Activated CD4-positive, alpha-beta memory T cell treated with anti-CD3 and anti-CD28 coated beads for 36 hours (primary cell): ENCODE data around the gene FOXN4. TPM values are rescaled to one million over a fixed set of nuclear protein-coding genes. Genes with fewer than 3 reads are reported as not detected.
A peak's percentile ranks its signal among the peaks of the same experiment; 100 is the strongest.

Experiments
- CTCF ChIA-PET: fragments of 350-600 bp; sonication (Branson Sonifier 250); formaldehyde crosslinking; loops from one replicate; lab custom pipeline; 2021; ENCODE audit warnings: antibody characterized with exemption, inconsistent platforms; lab: Charles Lee
- POLR2A ChIA-PET: fragments of 350-600 bp; sonication (Branson Sonifier 250); formaldehyde crosslinking; loops from one replicate; lab custom pipeline; 2021; ENCODE audit warnings: antibody characterized with exemption; lab: Charles Lee
- DNase-seq: peaks from one replicate; pipeline ENCODE4 v3.0.0-alpha.2; 2020
- H3K27ac Mint-ChIP-seq: one replicate; pipeline ENCODE4 v1.8.0; 2021; ENCODE audit warnings: mixed read lengths
- H3K27me3 Mint-ChIP-seq: one replicate; pipeline ENCODE4 v1.8.0; 2021; ENCODE audit warnings: mixed read lengths
- H3K36me3 Mint-ChIP-seq: one replicate; pipeline ENCODE4 v1.8.0; 2021; ENCODE audit warnings: mixed read lengths
- H3K4me1 Mint-ChIP-seq: one replicate; pipeline ENCODE4 v1.8.0; 2021; ENCODE audit warnings: low read depth, mixed read lengths
- H3K4me3 Mint-ChIP-seq: one replicate; pipeline ENCODE4 v1.8.0; 2021; ENCODE audit warnings: mild to moderate bottlenecking, mixed read lengths
- H3K9me3 Mint-ChIP-seq: one replicate; pipeline ENCODE4 v1.8.0; 2021; ENCODE audit warnings: mixed read lengths
- intact Hi-C: fragments of 100-400 bp; cut with micrococcal nuclease; formaldehyde crosslinking; loops from one replicate; pipeline ENCODE4 v1.15.1; 2023
- total RNA-seq, 2 experiments: library from RNA; stranded (reverse); gene quantifications; one replicate each; pipeline ENCODE4 v1.2.3, GENCODE V29; 2021

Gene FOXN4
- total RNA-seq, 2 experiments from 2014 or later = not detected

DNA sequence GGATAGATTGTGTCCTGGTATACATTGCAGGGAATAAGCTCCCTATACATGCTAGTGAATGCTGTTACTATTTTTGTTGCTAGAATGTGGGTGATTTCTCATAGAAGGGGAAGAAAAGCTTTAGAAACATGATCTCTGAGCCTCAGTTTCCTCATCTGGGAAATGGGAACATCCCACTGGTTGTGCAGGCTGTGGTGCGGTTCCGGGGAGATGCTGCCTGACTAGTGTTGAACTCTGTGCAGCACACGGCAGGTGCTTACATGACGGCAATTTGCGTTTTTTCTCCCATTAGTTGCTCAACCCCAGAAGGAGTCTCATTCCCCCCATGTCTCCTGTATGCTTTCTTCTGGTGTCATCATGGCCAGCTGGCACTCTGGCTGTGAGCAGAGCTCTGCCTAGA lies 32.9 kb downstream of the FOXN4 start:
- peaks cover 2% of the 10 kb centered on the region for H3K27me3 Mint-ChIP-seq
- POLR2A ChIA-PET = no interaction called here
- H3K4me1 Mint-ChIP-seq = no peaks in the 10 kb centered on the region
- H3K9me3 Mint-ChIP-seq = no peaks in the 10 kb centered on the region
- CTCF ChIA-PET = no interaction called here
- no peak overlapping the region for H3K4me3 Mint-ChIP-seq
- H3K36me3 Mint-ChIP-seq = no peaks in the 10 kb centered on the region
- intact Hi-C loops = no loop called here
- no peak overlapping the region for H3K27ac Mint-ChIP-seq
- no peak for DNase-seq

DNA sequence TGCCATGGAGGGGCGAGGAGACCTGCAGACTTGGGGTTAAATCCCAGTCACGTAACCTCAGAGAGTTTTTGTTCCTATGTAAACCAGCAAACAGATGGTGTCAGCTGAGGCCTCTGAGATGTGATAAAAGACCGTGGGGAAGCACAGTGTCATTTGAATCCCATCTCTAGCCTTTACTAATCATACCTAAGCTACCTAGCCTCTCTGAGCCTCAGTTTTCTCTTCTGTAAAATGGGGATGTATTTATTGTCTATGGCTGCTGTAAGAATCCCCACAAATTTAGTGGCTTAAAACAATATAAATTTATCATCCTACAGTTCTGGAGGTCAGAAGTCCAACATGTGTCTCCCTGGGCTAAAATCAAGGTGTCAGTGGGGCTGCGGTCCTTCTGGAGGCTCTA lies 33.9 kb downstream of the FOXN4 start:
- intact Hi-C loops = no loop called here
- ChIA-PET CTCF (no interaction called here), POLR2A (no interaction called here)
- Mint-ChIP-seq H3K27ac (no peak overlapping the region), H3K36me3 (no peaks in the 10 kb centered on the region), H3K9me3 (peaks cover 4% of the 10 kb centered on the region), H3K4me1 (no peaks in the 10 kb centered on the region), H3K4me3 (no peak overlapping the region), H3K27me3 (peaks cover 2% of the 10 kb centered on the region)
- DNase-seq = no peak

DNA sequence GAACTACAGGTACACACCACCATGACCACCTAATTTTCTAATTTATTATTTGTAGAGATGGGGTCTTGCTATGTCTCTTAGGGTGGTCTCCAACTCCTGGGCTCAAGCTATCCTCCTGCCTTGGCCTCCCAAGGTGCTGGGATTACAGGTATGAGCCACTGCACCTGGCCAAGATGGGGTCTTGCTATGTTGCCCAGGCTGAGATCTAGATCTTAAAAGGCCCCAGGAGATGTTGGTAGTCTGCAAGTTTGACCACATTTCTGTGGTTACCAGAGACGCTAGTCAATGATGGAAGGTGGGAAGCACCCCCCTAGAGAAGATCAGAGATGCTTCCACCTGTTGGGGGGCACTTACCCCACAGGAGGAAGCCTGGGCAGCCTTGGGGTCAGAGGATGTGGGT lies 34.7 kb downstream of the FOXN4 start:
- H3K9me3 Mint-ChIP-seq = peaks cover 6% of the 10 kb centered on the region
- H3K4me3 Mint-ChIP-seq = no peak overlapping the region
- CTCF ChIA-PET = no interaction called here

DNA sequence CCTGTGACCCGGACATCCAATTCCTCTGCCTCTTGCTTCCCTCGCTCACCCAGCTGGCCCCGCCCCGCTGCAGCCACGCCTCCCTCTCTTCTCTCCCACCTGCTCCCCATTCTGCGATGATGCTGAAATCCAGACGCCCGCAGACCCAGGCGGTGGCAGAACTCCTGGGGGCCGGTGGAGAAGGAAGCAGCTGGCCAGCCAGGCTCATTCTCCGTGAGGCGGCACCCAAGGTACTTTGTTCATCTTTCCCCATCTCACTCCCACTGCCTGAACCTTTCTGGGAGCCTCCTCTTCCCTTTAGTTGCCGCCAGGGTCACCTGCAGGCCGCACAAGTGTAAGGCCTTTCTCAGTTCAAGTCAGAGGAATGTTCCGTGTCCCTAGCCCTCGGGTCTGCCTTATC lies 35.7 kb downstream of the FOXN4 start:
- H3K27ac Mint-ChIP-seq = no peak overlapping the region
- ChIA-PET POLR2A (no interaction called here), CTCF (no interaction called here)
- intact Hi-C loops = no loop called here
- no peaks in the 10 kb centered on the region for H3K36me3 Mint-ChIP-seq
- H3K27me3 Mint-ChIP-seq = peaks cover 2% of the 10 kb centered on the region
- no peak overlapping the region for H3K4me3 Mint-ChIP-seq
- H3K9me3 Mint-ChIP-seq = peaks cover 6% of the 10 kb centered on the region
- H3K4me1 Mint-ChIP-seq = no peaks in the 10 kb centered on the region
- no peak for DNase-seq

More for the DNA sequence above, 34.7 kb downstream of the FOXN4 start:
- Mint-ChIP-seq H3K27me3 (peaks cover 2% of the 10 kb centered on the region), H3K4me1 (no peaks in the 10 kb centered on the region), H3K27ac (no peak overlapping the region), H3K36me3 (no peaks in the 10 kb centered on the region)
- POLR2A ChIA-PET = no interaction called here
- intact Hi-C loops = no loop called here
- no peak for DNase-seq

DNA sequence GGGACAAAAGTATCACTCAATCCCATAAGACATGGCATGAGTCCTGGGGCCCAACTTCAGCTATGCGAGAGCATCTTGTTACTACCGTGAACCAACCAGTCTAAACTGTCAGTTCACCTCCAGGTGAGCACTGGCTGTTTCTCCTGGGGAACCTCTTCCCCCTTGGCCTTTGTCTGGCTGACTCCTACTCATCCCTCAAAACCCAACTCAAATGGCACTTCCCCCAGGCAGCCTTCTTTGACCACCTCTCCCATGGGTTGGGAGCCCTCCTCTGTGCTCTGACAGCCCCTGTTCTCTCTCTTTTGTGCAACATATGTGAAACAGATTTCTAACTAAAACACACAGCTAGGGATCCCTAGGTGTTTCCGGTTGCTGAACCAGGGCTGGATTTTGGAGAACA lies 37.7 kb downstream of the FOXN4 start:
- H3K4me3 Mint-ChIP-seq = no peak overlapping the region
- DNase-seq = no peak
- H3K36me3 Mint-ChIP-seq = peaks cover 3% of the 10 kb centered on the region
- CTCF ChIA-PET = no interaction called here
- POLR2A ChIA-PET = no interaction called here
- H3K4me1 Mint-ChIP-seq = no peaks in the 10 kb centered on the region
- intact Hi-C loops = no loop called here
- no peaks in the 10 kb centered on the region for H3K27me3 Mint-ChIP-seq
- H3K27ac Mint-ChIP-seq = no peak overlapping the region
- H3K9me3 Mint-ChIP-seq = peaks cover 6% of the 10 kb centered on the region

DNA sequence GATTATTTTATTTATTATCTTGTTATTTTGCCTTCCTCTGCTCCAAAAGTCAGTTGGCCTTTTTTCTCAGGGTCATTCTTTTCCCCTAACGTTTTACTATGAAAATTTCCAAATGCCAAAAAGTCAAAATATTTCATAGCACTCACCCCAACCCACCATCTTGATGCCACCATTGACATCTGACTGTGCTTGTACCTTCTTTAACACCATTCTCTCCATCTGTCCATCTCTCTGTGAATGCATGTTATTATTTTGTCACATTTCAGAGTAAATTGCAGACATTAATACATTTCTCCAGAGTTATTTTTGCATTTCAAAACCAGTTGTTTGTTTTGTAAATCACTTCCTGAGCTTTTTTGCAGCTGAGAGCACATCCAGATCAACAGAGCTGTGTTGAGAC lies 38.6 kb downstream of the FOXN4 start:
- Mint-ChIP-seq H3K27me3 (no peaks in the 10 kb centered on the region), H3K4me1 (no peaks in the 10 kb centered on the region), H3K4me3 (no peak overlapping the region), H3K9me3 (peaks cover 6% of the 10 kb centered on the region), H3K27ac (no peak overlapping the region), H3K36me3 (peaks cover 3% of the 10 kb centered on the region)
- intact Hi-C loops = no loop called here
- DNase-seq = no peak
- ChIA-PET POLR2A (no interaction called here), CTCF (no interaction called here)

DNA sequence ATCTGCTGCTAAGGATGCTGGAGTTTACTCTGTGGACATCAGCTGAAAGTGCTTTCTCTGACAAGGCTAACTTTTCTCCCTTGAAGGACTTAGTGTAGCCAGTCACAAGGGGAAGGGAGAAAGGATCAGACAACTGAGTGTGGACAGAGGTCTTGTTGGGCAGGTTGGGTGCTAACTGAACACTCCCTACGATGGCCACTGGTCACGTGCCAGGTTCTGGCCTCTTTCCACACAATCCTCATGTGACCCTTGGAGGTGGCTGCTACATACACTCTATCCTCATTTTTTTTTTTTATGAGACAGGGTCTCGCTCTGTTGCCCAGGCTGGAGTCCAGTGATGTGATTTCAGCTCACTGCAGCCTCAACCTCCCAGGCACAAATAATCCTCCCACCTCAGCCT lies 39.7 kb downstream of the FOXN4 start:
- Mint-ChIP-seq H3K36me3 (peaks cover 3% of the 10 kb centered on the region), H3K4me3 (no peak overlapping the region), H3K9me3 (peaks cover 6% of the 10 kb centered on the region), H3K27me3 (no peaks in the 10 kb centered on the region), H3K27ac (no peak overlapping the region), H3K4me1 (no peaks in the 10 kb centered on the region)
- intact Hi-C loops = no loop called here
- ChIA-PET POLR2A (no interaction called here), CTCF (no interaction called here)
- no peak for DNase-seq

DNA sequence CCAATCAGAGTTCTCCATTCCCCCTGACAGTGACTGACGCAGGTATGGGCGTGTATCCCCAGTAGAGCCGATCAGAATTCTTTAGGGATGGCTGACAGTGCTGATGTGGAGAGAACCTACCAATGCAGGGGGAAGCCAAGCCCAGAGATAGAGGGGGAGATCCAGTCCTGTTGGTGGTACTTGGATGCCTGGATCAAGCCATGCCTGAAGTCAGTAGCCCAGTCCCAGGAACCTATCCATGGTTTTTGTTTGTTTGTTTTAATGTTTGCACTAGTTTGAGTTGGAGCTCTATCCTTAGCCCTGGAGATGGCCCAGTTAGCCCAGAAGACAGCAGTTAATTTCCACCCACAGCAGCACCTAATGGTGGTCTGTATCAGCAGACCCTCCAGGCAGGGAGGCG lies 40.2 kb downstream of the FOXN4 start:
- no peaks in the 10 kb centered on the region for H3K4me1 Mint-ChIP-seq
- DNase-seq = no peak
- H3K27me3 Mint-ChIP-seq = no peaks in the 10 kb centered on the region
- H3K36me3 Mint-ChIP-seq = peaks cover 3% of the 10 kb centered on the region
- intact Hi-C loops = no loop called here
- peaks cover 6% of the 10 kb centered on the region for H3K9me3 Mint-ChIP-seq
- no peak overlapping the region for H3K4me3 Mint-ChIP-seq
- no peak overlapping the region for H3K27ac Mint-ChIP-seq
- POLR2A ChIA-PET = no interaction called here
- CTCF ChIA-PET = no interaction called here

DNA sequence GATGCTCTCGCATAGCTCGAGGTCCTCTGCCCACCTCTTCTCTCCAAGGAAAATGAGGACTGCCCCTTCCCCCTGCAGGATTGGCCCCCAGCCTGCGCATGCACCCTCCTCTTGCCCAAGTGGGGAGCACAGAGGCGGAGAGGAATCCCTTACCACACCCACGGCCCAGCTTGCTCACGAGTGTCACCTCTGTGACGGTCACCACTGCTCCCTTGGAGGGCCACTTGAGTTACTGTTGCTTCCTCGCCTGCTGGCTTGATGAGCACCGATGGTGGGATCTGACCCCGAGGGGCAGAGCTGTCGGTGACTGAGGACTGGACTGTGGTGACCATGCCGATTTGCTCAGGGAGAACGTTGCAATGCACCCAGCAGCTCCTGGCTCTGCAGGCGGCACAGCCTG lies 41.7 kb downstream of the FOXN4 start:
- H3K27ac Mint-ChIP-seq = no peak overlapping the region
- peaks cover 6% of the 10 kb centered on the region for H3K9me3 Mint-ChIP-seq
- no peak overlapping the region for H3K4me3 Mint-ChIP-seq
- intact Hi-C loops = no loop called here
- POLR2A ChIA-PET = no interaction called here
- CTCF ChIA-PET = interaction anchor here (4.0 kb wide), 1 partner anchor 125 kb away, joined by 31 read pairs; no protein-coding TSS in a partner anchor
- no peak for DNase-seq
- H3K4me1 Mint-ChIP-seq = no peaks in the 10 kb centered on the region
- no peaks in the 10 kb centered on the region for H3K27me3 Mint-ChIP-seq
- peaks cover 3% of the 10 kb centered on the region for H3K36me3 Mint-ChIP-seq

DNA sequence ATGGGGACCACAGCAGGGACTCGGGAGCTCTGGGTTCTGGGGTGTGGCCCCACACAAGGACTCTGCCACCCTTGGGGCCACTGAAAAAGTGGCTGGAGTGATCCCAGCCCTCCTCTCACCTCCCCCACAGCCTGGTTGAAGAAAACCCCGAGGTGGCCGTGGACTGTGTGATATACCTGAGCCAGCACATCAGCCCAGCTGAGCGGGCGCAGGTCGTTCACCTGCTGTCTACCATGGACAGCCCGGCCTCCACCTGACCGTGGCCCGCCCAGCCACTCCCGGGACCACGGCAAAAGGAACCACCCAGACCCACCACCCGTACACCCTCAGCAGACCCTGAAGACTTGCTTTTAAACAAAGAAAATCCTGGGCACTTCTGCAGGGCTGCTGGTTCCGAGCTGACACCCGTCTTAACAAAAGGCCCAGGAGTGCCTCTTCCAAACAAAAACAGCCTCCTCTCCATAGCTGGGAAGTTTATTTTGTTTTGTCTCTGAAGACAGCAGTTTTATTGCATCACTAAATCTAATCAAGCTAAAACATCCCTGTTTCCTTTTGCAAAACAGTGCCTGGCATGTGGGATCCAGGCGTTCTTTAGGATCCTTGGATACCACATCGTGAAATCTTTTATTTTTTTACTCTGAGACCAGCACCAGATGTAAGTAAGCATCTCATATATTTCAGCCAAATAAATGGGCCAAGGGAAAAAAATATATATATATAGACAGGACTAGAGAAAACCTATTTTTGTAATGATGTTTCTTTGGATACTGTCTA lies 42.8 kb downstream of the FOXN4 start:
- Mint-ChIP-seq H3K4me1 (no peaks in the 10 kb centered on the region), H3K9me3 (peaks cover 6% of the 10 kb centered on the region), H3K27ac (no peak overlapping the region), H3K4me3 (no peak overlapping the region), H3K36me3 (peaks cover 3% of the 10 kb centered on the region), H3K27me3 (no peaks in the 10 kb centered on the region)
- intact Hi-C loops = no loop called here
- DNase-seq = no peak
- CTCF ChIA-PET = interaction anchor here (1.1 to 4.0 kb wide), 2 partner anchors 118 to 126 kb away, joined by 3 to 31 read pairs; no protein-coding TSS in a partner anchor
- POLR2A ChIA-PET = no interaction called here

DNA sequence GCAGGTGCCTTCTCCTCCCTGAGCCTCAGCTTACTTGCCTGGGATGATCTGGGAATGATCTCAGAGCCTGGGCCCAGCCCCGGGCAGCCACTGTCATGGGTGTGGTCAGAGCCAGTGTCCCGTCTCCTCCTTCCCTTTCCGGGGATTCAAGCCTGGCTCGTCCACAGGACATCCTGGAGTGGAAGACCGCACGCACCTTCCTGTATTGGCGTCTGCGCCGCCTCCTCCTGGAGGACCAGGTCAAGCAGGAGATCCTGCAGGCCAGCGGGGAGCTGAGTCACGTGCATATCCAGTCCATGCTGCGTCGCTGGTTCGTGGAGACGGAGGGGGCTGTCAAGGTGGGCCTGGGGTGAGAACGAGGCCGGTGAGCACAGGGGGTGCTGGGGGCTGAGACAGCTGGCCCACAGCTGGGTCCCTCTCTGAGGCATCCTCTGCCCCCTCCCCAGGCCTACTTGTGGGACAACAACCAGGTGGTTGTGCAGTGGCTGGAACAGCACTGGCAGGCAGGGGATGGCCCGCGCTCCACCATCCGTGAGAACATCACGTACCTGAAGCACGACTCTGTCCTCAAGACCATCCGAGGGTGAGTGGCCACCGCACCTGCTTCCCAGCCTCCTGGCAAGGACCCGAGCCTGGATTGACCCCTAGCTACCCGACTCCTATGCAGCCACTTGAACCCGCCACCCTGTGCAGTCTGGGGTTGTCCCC lies 44.0 kb downstream of the FOXN4 start:
- Mint-ChIP-seq H3K27me3 (no peaks in the 10 kb centered on the region), H3K4me3 (no peak overlapping the region), H3K9me3 (peaks cover 2% of the 10 kb centered on the region), H3K4me1 (no peaks in the 10 kb centered on the region), H3K36me3 (peaks cover 4% of the 10 kb centered on the region), H3K27ac (no peak overlapping the region)
- no peak for DNase-seq
- CTCF ChIA-PET = interaction anchor here (1.2 to 4.5 kb wide), 5 partner anchors 13 to 128 kb away, joined by 3 to 32 read pairs (median 4); no protein-coding TSS in a partner anchor
- POLR2A ChIA-PET = no interaction called here
- intact Hi-C loops = loop anchor here (1.0 to 2.0 kb wide), 2 partner anchors 120 to 128 kb away; no protein-coding TSS in a partner anchor

DNA sequence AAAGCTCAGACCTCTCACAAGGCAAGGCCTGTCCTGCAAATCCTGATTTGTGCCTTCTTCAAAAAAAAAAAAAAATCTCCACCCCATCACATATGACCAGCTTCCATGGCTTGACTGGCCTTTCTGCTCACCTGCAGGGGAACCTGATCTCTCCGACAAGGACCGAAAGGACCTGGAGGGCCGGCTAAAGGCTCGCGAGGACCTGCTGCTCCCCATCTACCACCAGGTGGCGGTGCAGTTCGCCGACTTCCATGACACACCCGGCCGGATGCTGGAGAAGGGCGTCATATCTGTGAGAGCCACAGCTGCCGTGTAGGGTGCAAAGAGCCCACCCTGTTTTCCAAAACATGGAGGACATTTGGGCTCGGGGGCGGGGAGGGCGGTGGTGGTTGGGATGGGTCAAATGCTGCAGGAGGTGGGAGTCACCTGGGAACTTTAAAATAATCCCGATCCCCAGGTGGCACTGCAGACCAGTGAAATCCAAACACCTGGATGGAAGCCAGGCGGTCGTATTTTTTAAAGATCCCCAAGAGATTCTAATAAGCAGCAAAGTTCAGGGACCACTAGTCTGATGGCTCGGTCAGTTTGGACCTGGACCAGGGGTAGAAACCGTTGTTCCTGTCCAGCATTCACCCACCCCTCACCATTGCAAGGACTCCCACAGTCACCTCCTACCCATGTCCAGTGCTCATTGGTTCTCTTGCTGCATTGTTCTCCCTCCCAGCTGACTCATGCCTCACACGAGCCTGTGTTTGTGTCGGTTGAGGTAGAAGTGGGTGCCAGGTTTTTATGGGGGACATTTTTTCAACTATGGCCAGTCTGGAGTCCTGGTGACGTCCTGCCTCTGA lies 44.8 kb downstream of the FOXN4 start:
- Mint-ChIP-seq H3K27ac (no peak overlapping the region), H3K36me3 (peaks cover 11% of the 10 kb centered on the region), H3K9me3 (no peaks in the 10 kb centered on the region), H3K27me3 (no peaks in the 10 kb centered on the region), H3K4me3 (no peak overlapping the region), H3K4me1 (no peaks in the 10 kb centered on the region)
- ChIA-PET CTCF (interaction anchor here (0.5 to 4.5 kb wide), 15 partner anchors 12 to 153 kb away, joined by 3 to 32 read pairs (median 4); partner anchors contain the start of gene MYO1H), POLR2A (interaction anchor here (0.5 kb wide), 1 partner anchor 142 kb away, joined by 3 read pairs; no protein-coding TSS in a partner anchor)
- DNase-seq = peak; percentile 73
- intact Hi-C loops = loop anchor here (1.0 to 2.0 kb wide), 2 partner anchors 121 to 128 kb away; no protein-coding TSS in a partner anchor
